HFF-Myc (cell line): ENCODE measurements around the gene ZDHHC9.

Source experiments
- DNase-seq: peaks from one replicate; pipeline ENCODE4 v3.0.0-alpha.2; 2011; ENCODE audit warnings: low read depth; ENCODE audit errors: extremely low read depth
- H3K4me3 ChIP-seq: replicated peaks from 2 replicates; pipeline ENCODE4 v1.5.1; 2011; ENCODE audit warnings: low read depth, mild to moderate bottlenecking, control low read depth, low read length
- CTCF ChIP-seq: IDR thresholded peaks from 2 replicates; pipeline ENCODE4 v1.5.1; 2012; ENCODE audit warnings: mild to moderate bottlenecking, low read depth, low read length, control low read depth; ENCODE audit errors: missing control alignments

Gene ZDHHC9

DNA sequence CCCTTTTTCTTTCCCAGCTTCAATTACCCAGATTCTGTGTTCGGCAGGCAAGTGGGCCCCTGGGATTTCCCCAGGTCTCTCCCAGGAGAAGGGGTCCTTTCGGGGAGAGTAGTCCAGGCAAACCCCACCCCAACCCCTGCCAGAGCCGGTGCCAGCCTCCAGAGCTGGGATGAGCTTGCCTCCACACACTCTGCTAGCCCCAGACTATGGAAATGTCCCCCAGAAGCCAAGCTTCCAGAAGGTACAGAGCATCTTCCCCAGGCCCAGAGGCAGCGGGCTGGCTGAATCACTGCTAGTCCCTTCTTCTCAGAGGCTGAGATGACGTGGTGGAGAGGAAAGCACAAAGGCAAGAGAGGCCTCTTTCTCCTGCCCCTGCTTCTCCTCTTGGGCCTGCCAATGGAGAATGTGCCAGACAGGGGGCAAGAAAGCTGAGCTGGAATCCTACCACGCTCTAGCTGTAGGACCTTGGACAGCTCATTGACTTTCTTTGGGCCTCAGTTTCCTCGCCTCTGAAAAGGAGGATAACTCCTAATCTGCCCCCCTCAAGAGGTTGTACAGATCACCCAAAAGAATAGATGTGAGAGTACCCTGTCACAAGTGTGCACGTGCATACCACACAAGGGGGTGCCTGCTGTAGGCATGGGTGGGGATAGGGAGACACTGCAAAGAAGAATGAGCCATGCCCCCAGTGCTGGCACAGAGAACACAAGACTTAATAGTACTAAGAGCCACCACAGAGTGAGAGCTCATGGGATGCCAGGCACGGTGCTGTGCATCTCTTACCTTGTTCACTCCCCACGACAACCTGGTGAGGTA lies 61.8 kb downstream of the ZDHHC9 start:
- TF ChIP-seq CTCF, result no peak
- no peak for DNase-seq
- no peak overlapping the region for H3K4me3 ChIP-seq

DNA sequence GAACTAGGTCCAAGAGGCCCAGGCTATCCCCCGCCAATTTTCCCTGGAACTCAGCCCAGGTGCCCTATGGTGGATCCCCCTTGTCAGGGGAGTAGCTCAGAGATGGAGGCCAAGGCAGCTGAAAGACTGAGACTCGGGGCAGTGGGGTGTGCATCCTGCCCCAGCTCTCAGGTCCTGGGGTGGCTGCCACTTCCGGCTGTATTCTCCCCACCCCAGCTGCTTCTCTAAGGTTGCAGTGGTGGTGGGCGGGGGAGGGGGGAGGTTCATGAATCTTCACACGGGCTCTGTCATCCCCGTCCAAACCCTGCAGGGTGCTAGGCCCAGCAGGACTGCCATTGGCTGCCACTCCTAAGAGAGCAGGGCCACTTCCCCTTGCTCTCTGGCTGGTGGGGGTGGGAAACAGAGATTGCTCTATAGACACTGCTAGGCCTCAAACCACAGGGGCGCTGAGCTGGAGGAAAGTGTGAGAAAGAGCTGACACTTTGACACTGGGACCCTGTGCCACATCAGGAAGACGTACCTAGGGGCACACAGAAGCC lies 62.5 kb downstream of the ZDHHC9 start:
- TF ChIP-seq CTCF, result no peak
- DNase-seq, result no peak
- H3K4me3 ChIP-seq, result no peak overlapping the region

DNA sequence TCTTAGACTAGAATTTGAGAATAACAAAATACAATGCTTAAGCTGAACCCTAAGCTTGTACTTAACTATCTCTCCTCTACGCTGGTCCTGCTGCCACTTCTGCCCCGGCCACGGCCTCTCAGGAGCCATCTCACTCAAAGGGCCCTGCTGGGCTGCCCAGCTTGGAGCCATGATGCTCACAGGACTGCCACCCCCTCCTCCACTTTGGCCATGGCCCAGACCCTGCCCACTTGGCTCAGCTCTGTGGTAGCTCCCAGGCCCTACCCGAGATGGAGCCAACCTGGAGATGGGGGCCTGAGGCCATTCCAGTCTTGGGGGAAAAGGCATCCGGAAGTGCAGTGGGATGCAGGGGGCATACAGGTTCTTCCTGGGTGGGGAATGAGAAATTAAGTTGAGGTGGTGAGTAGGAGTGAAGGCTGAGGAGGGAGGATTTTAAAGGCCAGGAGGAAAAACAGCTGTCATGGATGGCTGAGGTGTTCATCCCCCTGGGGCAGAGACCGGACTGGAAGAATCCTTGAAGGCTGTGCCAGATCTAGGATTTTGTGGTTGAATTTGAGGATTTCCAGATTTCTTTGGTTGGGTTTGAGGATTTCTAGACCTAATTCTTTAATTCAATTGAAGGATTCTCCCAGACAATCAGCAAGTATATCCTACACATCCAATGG lies 63.1 kb downstream of the ZDHHC9 start:
- no peak overlapping the region for H3K4me3 ChIP-seq
- TF ChIP-seq CTCF, result no peak
- DNase-seq, result no peak

DNA sequence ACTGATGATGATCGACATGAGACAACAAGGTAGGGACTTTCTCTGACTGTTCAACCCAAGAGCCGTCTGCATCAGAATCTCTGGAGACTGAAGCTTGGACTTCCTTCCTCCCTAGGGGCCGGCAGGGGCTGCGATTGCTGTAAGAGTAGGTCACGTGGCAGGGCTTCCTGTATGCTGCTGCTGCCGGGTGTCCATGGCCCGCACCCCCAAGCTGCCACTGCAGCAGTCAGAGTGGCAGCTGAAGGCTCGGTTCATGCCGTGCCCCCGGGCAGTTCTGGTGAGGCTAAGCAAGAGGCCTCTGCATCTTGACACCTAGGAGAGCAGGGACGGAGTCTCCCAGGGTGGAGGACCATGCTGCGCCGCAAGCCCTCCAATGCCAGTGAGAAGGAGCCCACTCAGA lies 63.9 kb downstream of the ZDHHC9 start, which contains the start of gene SASH3:
Gene SASH3, plus strand, starts transcription at position 203 of the 400 bp plus-strand sequence. Its CDS starts 149 bp downstream, at position 352.
- no peak for DNase-seq

GRCh38 chrX:129779086-129779672 lies 64.5 kb downstream of the ZDHHC9 start:
- DNase-seq, result no peak
- no peak overlapping the region for H3K4me3 ChIP-seq
- no peak for TF ChIP-seq CTCF

More for the DNA sequence above, 63.9 kb downstream of the ZDHHC9 start, which contains the start of gene SASH3:
- no peak for TF ChIP-seq CTCF
- no peak within 1 kb of the TSS for H3K4me3 ChIP-seq

GRCh38 chrX:129777218-129778030 lies 66.3 kb downstream of the ZDHHC9 start:
- DNase-seq, result no peak
- H3K4me3 ChIP-seq, result no peak overlapping the region
- TF ChIP-seq CTCF, result no peak
